Epithelial cell of proximal tubule (primary cell): ENCODE measurements around the gene ITIH4. TPM values are rescaled to one million over a fixed set of nuclear protein-coding genes. Genes with fewer than 3 reads are reported as not detected.

Experiments
- DNase-seq: peaks from one replicate; pipeline ENCODE4 v3.0.0-alpha.2; 2011; ENCODE audit warnings: low read depth
- H3K4me3 ChIP-seq: 2 replicates; pipeline ENCODE4 v1.5.1; 2011; ENCODE audit warnings: low read depth, mild to moderate bottlenecking, low read length
- total RNA-seq: library from RNA; depleted of rRNA; stranded (reverse); fragments of >200 nt; gene quantifications from 2 replicates; pipeline ENCODE4 v1.2.3, GENCODE V29; 2015
- TF ChIP-seq, protein P1 (sequence below): conservative IDR thresholded peaks from 2 replicates; pipeline ENCODE4 v1.5.1; 2012; ENCODE audit warnings: low read depth, mild to moderate bottlenecking, low read length

The ITIH4 gene
- total RNA-seq, 1 donor from 2014 or later = not detected

DNA sequence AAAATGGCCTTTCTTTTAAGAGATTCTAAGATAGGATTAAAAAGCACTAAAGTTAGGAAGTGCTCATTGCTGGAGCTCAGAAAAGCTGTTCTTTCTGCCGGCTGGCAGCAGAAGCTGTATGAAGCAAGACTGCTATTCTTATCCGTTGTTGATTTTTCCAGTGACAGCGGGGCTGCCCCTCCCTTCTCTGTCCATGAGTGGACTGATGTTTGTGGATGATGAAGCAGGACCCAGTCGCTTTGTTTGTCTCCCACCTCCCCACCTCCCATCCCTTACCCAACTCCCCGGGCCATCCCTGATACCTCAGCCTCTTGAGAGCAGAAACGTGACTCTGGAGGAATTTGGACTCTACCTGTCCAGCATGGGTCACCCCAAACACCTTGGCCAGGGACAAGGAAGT is 14.7 kb upstream of the ITIH4 start:
- H3K4me3 ChIP-seq = no peak overlapping the region
- TF ChIP-seq, protein P1, sequence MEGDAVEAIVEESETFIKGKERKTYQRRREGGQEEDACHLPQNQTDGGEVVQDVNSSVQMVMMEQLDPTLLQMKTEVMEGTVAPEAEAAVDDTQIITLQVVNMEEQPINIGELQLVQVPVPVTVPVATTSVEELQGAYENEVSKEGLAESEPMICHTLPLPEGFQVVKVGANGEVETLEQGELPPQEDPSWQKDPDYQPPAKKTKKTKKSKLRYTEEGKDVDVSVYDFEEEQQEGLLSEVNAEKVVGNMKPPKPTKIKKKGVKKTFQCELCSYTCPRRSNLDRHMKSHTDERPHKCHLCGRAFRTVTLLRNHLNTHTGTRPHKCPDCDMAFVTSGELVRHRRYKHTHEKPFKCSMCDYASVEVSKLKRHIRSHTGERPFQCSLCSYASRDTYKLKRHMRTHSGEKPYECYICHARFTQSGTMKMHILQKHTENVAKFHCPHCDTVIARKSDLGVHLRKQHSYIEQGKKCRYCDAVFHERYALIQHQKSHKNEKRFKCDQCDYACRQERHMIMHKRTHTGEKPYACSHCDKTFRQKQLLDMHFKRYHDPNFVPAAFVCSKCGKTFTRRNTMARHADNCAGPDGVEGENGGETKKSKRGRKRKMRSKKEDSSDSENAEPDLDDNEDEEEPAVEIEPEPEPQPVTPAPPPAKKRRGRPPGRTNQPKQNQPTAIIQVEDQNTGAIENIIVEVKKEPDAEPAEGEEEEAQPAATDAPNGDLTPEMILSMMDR = no peak
- no peak for DNase-seq

DNA sequence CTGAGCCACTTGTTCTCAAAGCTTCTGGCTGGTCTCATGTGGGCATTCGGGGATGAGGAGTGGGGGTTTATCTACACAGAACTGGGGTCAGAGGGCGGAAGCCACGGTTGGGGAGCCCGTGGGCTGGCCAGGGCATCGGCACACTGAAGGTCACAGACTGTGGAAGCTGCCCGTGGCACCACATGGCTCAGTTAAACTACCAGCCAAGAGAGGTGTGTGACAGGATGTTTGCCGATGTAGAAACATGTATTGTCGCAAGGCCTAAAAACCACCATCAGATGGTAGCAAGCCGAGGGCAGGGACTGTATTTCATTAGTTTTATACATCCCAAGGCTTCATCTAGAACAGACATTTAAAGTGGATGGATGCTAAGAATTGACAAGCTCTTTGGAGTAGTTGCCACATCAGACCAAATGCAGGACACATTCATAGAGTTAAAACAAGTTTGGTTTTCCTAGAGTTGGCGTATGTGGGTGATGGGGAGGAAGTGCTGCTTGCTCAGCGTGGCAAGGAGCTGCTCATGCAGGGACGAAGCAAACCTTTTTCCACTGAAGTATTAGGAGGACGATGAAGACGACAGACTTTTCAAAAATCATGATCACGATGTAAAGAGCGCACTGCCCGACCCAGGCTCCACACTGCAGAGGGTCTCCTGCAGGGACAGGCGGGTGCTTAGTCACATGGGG is 14.0 kb upstream of the ITIH4 start:
- no peak overlapping the region for H3K4me3 ChIP-seq
- TF ChIP-seq, protein P1 = no peak

DNA sequence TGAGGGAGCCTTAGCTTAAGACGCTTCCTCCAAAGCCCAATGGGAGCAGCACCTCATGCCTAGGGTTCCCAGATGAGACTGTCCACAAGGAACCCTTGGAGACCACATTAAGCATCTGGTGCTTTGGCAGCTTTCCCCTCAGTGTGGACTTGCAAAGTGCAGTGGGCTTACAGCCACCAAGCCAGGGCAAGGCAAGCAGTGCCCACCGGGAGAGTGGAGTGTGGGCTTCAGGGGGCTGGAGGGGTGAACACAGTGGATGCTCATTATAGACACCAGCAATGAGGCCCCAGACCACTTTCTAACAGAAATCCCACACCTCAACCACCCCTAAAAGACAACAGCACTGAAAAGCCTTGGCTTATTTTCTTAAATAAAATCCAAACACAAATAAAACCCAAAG is 13.4 kb upstream of the ITIH4 start:
- DNase-seq = no peak
- H3K4me3 ChIP-seq = no peak overlapping the region
- TF ChIP-seq, protein P1 = no peak

More for the DNA sequence above, 14.0 kb upstream of the ITIH4 start:
- DNase-seq = no peak

DNA sequence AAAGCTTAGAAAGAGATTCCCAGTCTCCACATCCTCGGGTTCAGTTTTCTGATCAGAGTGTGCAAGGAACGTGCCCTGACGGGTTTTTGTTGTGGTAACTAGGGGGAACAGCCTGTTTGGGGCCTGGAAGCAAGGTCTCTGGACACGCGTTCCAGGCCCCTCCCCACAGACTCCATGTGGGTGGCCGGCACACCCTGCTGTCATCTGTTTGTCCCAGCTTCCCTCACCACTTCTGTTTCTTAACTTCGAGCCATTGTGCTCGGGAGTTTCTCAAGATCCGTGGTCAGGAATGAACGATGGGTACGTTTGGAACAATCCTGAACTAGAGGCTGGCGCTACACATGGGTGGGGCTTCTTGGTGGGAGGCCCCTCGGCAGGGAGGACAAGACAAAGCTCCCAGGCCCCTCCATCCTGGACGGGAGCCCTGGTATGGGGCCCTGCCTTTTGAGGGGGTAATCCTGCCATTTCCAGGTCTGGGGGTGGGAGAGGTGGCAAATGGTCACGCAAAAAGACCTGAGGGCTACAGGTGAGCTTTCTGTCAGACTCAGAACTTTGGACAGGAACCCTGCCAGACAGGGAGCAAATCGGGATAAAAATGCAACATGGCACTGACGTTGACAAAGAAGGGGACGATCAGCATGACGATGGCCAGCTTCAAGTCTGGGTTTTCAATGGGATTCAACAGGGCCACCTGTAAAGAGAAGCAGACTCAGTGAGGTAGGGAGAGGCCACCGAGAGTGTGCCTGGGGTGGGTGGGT is 12.8 kb upstream of the ITIH4 start:
- DNase-seq = no peak
- TF ChIP-seq, protein P1 = no peak

DNA sequence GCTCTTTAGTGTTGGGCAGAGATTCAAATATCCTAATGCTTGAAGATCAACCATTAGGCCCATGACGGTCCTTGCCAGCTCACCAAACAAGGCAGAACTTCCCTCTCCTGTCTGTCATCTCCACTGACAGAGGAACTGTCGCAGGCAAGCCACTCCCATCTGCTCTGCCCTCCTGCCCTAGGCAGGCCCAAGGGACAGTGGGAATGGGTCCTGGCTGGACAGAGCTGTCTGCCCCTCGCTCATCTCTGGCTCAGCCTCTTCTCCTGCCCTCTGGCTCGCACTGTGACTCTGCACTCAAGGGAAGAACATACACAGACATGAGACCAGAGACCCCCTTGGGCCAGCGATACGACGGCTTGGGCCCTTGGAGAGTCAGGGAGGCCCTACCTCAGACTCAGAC is 12.0 kb upstream of the ITIH4 start:
- H3K4me3 ChIP-seq = no peak overlapping the region
- TF ChIP-seq, protein P1 = no peak
- DNase-seq = no peak

More for the DNA sequence above, 12.8 kb upstream of the ITIH4 start:
- H3K4me3 ChIP-seq = no peak overlapping the region

DNA sequence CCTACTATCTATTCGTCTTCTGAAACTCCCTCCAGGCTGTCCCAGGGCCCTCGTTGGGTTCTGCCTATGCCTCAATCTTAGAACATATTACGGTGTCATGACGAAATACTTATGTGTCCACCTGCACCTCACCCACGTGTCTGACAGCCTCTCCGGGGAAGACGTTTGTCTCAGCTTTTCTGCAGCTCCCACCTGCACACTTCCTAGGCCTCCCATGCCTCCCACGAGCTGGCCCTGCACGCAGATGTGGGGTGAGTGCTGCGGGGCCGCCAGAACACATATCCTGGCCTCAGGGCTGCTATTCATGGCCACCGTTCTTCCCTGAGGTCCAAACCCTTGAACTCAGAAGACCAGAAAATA is 11.5 kb upstream of the ITIH4 start:
- TF ChIP-seq, protein P1 = no peak
- H3K4me3 ChIP-seq = no peak overlapping the region
- no peak for DNase-seq
